Lower leg skin (tissue), 3 donors: ENCODE data around the gene S100B.

ENCODE experiments used
- POLR2A ChIP-seq, 2 donors: fragments of 450-650 bp; IDR thresholded peaks; one replicate each; pipeline ENCODE4 v1.6.1; 2016 to 2017; ENCODE audit warnings: antibody characterized with exemption in 2 of 2, mild to moderate bottlenecking in 1 of 2, moderate library complexity in 1 of 2
- TF ChIP-seq, protein P1 (sequence below), 3 donors: fragments of 450-650 bp; IDR thresholded peaks; one replicate each; pipeline ENCODE4 v1.5.1; 2016; ENCODE audit warnings: antibody characterized with exemption in 3 of 3, mild to moderate bottlenecking in 3 of 3, moderate library complexity in 2 of 3

DNA sequence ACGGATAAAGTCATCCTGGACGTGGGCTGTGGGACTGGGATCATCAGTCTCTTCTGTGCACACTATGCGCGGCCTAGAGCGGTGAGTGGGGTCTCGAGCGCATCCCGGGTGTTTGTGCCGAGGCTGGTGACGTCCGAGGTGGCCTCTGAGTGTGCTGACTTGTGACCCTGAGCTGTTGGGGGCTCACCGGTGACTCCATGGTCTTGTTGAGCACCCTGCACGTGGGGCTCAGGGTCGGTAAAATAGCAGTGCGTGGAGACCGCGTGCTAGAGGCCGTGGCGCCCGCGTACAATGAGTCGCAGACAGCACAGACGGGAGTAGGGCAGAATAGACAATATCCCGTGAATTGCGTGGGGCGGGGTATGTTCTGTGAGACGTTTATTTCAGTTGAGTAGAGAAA lies 43.7 kb upstream of the S100B start:
- TF ChIP-seq, protein P1, sequence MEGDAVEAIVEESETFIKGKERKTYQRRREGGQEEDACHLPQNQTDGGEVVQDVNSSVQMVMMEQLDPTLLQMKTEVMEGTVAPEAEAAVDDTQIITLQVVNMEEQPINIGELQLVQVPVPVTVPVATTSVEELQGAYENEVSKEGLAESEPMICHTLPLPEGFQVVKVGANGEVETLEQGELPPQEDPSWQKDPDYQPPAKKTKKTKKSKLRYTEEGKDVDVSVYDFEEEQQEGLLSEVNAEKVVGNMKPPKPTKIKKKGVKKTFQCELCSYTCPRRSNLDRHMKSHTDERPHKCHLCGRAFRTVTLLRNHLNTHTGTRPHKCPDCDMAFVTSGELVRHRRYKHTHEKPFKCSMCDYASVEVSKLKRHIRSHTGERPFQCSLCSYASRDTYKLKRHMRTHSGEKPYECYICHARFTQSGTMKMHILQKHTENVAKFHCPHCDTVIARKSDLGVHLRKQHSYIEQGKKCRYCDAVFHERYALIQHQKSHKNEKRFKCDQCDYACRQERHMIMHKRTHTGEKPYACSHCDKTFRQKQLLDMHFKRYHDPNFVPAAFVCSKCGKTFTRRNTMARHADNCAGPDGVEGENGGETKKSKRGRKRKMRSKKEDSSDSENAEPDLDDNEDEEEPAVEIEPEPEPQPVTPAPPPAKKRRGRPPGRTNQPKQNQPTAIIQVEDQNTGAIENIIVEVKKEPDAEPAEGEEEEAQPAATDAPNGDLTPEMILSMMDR (IDR thresholded peaks at IDR 0.05) = no peak
- TF ChIP-seq POLR2A (IDR thresholded peaks at IDR 0.05) = no peak
